H1 (cell line): ENCODE results near the gene AP3S1. TPM values are rescaled to one million over a fixed set of nuclear protein-coding genes. Genes with fewer than 3 reads are reported as not detected.

Experiments used
- BCL11A ChIP-seq, 2 experiments: IDR thresholded peaks; one replicate each; pipeline ENCODE4 v1.6.1; 2011; ENCODE audit warnings: low read depth in 2 of 2, low read length in 2 of 2, mild to moderate bottlenecking in 2 of 2
- CBX5 ChIP-seq: fragments of 300-800, 300-1000 bp; sonication (generic); IDR thresholded peaks from 2 replicates; pipeline ENCODE4 v1.7.1; 2016; ENCODE audit warnings: antibody characterized with exemption, low read length, low read depth
- GTF2F1 ChIP-seq: IDR thresholded peaks from 2 replicates; pipeline ENCODE4 v1.6.1; 2012; ENCODE audit warnings: low read depth, low read length, improper control_type of control experiment, borderline replicate concordance
- HDAC2 ChIP-seq, 2 experiments: fragments of 300-600 bp in 1 of 2; sonication (generic) in 1 of 2; IDR thresholded peaks; 2 replicates each; pipeline ENCODE4 v1.6.1; 2011 to 2012; ENCODE audit warnings: low read depth in 2 of 2, low read length in 2 of 2, mild to moderate bottlenecking in 2 of 2, moderate library complexity in 2 of 2, borderline replicate concordance in 1 of 2, inconsistent platforms in 1 of 2
- MAFK ChIP-seq: IDR thresholded peaks from 2 replicates; pipeline ENCODE4 v1.6.1; 2012; ENCODE audit warnings: low read depth, mild to moderate bottlenecking, improper control_type of control experiment, low read length
- SUZ12 ChIP-seq: fragments of 200-600 bp; sonication (generic); IDR thresholded peaks from 2 replicates; pipeline ENCODE4 v1.6.1; 2012; ENCODE audit warnings: mild to moderate bottlenecking, inconsistent platforms, low read length, moderate library complexity, mixed read lengths
- ZNF274 ChIP-seq: IDR thresholded peaks from 2 replicates; pipeline ENCODE4 v1.7.0; 2012; ENCODE audit warnings: low read length, borderline replicate concordance; ENCODE audit errors: extremely low read depth
- polyA plus RNA-seq, 7 experiments: library from polyadenylated mRNA; depleted of rRNA in 3 of 7; stranded (reverse) in 5 of 7; unstranded in 2 of 7; fragments of >200 nt in 5 of 7; fragments of 200-250 nt in 2 of 7; gene quantifications; 1 replicate in 5 of 7; 2 replicates in 1 of 7; 4 replicates in 1 of 7; pipeline versions ENCODE4 v1.2.1 to v1.2.3, GENCODE V29; 2011 to 2013; ENCODE audit warnings: missing spikeins in 2 of 7, mixed read lengths in 2 of 7
- total RNA-seq: library from RNA; stranded (reverse); fragmentation: NEBNext Ultra II Directional; extraction: Animal tissue kit (Norgen Biotek cat#: 25700); gene quantifications from 2 replicates; pipeline ENCODE4 v1.2.1, GENCODE V29; 2021

Gene AP3S1
- total and polyA plus RNA-seq, 2 of the 8 experiments (the other 6 are each of a cell fraction or from before 2014, with no cell fraction given), result 26.6 to 72.7 TPM

DNA sequence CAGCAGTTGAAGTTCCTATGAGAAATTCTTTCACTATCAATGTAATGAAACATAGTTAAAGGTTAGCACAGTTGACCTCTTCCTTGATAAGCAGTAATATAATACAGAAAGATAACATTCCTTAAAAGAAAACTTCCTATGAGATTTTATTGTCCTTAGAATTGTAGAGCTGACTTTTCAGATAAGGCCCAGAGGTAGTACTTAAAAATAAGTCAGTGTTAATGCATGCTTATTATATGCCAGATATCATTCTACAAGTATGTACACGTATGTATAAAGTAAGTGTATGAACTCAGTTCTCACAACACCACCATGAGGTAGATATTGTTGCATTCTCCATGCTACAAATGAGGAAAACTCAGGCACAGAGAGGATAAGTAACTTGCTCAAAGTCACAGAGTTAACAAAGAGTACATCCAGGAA lies 15.3 kb downstream of the AP3S1 start (continued):
- TF ChIP-seq GTF2F1 (no peak), CBX5 (no peak), BCL11A (IDR thresholded peaks at IDR 0.05; ENCODE audit: low read depth in 2 of 2, low read length in 2 of 2) (no peak), ZNF274 (no peak), HDAC2 (IDR thresholded peaks at IDR 0.05; ENCODE audit: borderline replicate concordance in 1 of 2, low read depth in 2 of 2, low read length in 2 of 2) (no peak), MAFK (no peak), SUZ12 (no peak)
